Stimulated activated CD8-positive, alpha-beta memory T cell treated with anti-CD3 and anti-CD28 coated beads, Interleukin-7, amount 100 ng/mL, for 1 hour (primary cell): ENCODE measurements around the gene GNAS-AS1.
"Not testable (repeated sequence)": the region's sequence is repeated elsewhere in the genome, so short reads cannot be mapped to it uniquely, and the experiment has no call there.

Experiments
- DNase-seq, 2 donors: peaks; one replicate each; pipeline ENCODE4 v3.0.0-alpha.2; 2020; ENCODE audit warnings: low read depth in 2 of 2

The GNAS-AS1 gene

GRCh38 chr20:58835231-58835630 is 15.5 kb downstream of the GNAS-AS1 start:
- no peak for DNase-seq

- DNase-seq = no peak
Measured at GRCh38 chr20:58833921-58834320, 16.8 kb downstream of the GNAS-AS1 start.

- DNase-seq = no peak
Measured at GRCh38 chr20:58832457-58832856, 18.2 kb downstream of the GNAS-AS1 start.

GRCh38 chr20:58829531-58829941 is 21.2 kb downstream of the GNAS-AS1 start:
- DNase-seq = no peak

GRCh38 chr20:58828804-58829203 is 21.9 kb downstream of the GNAS-AS1 start:
- not testable (repeated sequence) for DNase-seq

- DNase-seq = no peak
Measured at GRCh38 chr20:58828136-58828535, 22.6 kb downstream of the GNAS-AS1 start.

- DNase-seq = no peak
Measured at GRCh38 chr20:58826271-58826670, 24.4 kb downstream of the GNAS-AS1 start.

- DNase-seq = no peak
Measured at GRCh38 chr20:58825450-58825849, 25.3 kb downstream of the GNAS-AS1 start.

GRCh38 chr20:58824843-58825242 is 25.9 kb downstream of the GNAS-AS1 start:
- no peak for DNase-seq

- DNase-seq = no peak
Measured at GRCh38 chr20:58822748-58823730, 27.7 kb downstream of the GNAS-AS1 start.

GRCh38 chr20:58822149-58822548 is 28.6 kb downstream of the GNAS-AS1 start:
- no peak for DNase-seq

- DNase-seq = not testable (repeated sequence)
Measured at GRCh38 chr20:58820515-58820914, 30.2 kb downstream of the GNAS-AS1 start.

GRCh38 chr20:58819921-58820320 is 30.8 kb downstream of the GNAS-AS1 start:
- DNase-seq = no peak

- DNase-seq = no peak
Measured at GRCh38 chr20:58818586-58819285, 32.0 kb downstream of the GNAS-AS1 start.

GRCh38 chr20:58817748-58818147 is 33.0 kb downstream of the GNAS-AS1 start:
- DNase-seq = no peak

GRCh38 chr20:58816957-58817651 is 33.6 kb downstream of the GNAS-AS1 start:
- DNase-seq = no peak

GRCh38 chr20:58816051-58816450 is 34.7 kb downstream of the GNAS-AS1 start:
- no peak for DNase-seq

- DNase-seq = no peak
Measured at GRCh38 chr20:58815448-58815847, 35.3 kb downstream of the GNAS-AS1 start.

GRCh38 chr20:58813369-58813768 is 37.3 kb downstream of the GNAS-AS1 start:
- no peak for DNase-seq

GRCh38 chr20:58811334-58811733 is 39.4 kb downstream of the GNAS-AS1 start:
- DNase-seq = no peak

- no peak for DNase-seq
Measured at GRCh38 chr20:58810879-58811250, 39.8 kb downstream of the GNAS-AS1 start.
